ENCODE data around the gene FAM170B.

The FAM170B gene

GRCh38 chr10:49081547-49082275 lies 52.1 kb downstream of the FAM170B start:
- no peak for TF ChIP-seq ZNF274 (IDR thresholded peaks at IDR 0.05; ENCODE audit: low read depth, low read length)
- no peak overlapping the region for H3K4me3 ChIP-seq (ENCODE audit: low read length)
